GM21737 (cell line): Measurements from ENCODE around the gene PCSK7.
"Not testable (repeated sequence)": the region's sequence is repeated elsewhere in the genome, so short reads cannot be mapped to it uniquely, and the experiment has no call there.

Experiments
- ATAC-seq: cut with Tn5 transposase; IDR thresholded peaks from one replicate; pipeline ENCODE4 v1.9.1; 2021; ENCODE audit warnings: mild to moderate bottlenecking, moderate library complexity; ENCODE audit not compliant: unreplicated experiment

PCSK7 gene

GRCh38 chr11:117185736-117186430 lies 46.0 kb downstream of the PCSK7 start:
- ATAC-seq: no peak

- no peak for ATAC-seq
These were observed 48.0 kb downstream of the PCSK7 start for GRCh38 chr11:117183724-117184349.

- not testable (repeated sequence) for ATAC-seq
These were observed 48.7 kb downstream of the PCSK7 start for GRCh38 chr11:117183178-117183577.

- no peak for ATAC-seq
These were observed 49.3 kb downstream of the PCSK7 start for GRCh38 chr11:117182551-117182935.

- ATAC-seq: no peak
These were observed 50.0 kb downstream of the PCSK7 start for GRCh38 chr11:117181586-117182550.

- no peak for ATAC-seq
These were observed 51.0 kb downstream of the PCSK7 start for GRCh38 chr11:117180661-117181585.

- no peak for ATAC-seq
These were observed 51.9 kb downstream of the PCSK7 start for GRCh38 chr11:117180020-117180419.

GRCh38 chr11:117179048-117179999 lies 52.5 kb downstream of the PCSK7 start:
- ATAC-seq: peak; percentile 15

GRCh38 chr11:117178210-117179034 lies 53.5 kb downstream of the PCSK7 start, which contains the start of gene SIDT2:
SIDT2 (plus strand) TSS chr11:117178743; CDS start chr11:117179264, 521 bp downstream.
- peak; percentile 90 for ATAC-seq

- ATAC-seq: no peak
These were observed 54.2 kb downstream of the PCSK7 start for GRCh38 chr11:117177534-117178209.

- ATAC-seq: no peak
These were observed 55.7 kb downstream of the PCSK7 start for GRCh38 chr11:117176186-117176585.

- ATAC-seq: no peak
These were observed 56.1 kb downstream of the PCSK7 start for GRCh38 chr11:117175781-117176180.

GRCh38 chr11:117175104-117175503 lies 56.8 kb downstream of the PCSK7 start:
- no peak for ATAC-seq

GRCh38 chr11:117172724-117173421 lies 59.0 kb downstream of the PCSK7 start:
- ATAC-seq: no peak

GRCh38 chr11:117171404-117172061 lies 60.3 kb downstream of the PCSK7 start:
- no peak for ATAC-seq

GRCh38 chr11:117171007-117171403 lies 60.9 kb downstream of the PCSK7 start:
- ATAC-seq: no peak

- no peak for ATAC-seq
These were observed 61.7 kb downstream of the PCSK7 start for GRCh38 chr11:117170210-117170609.
